ENCODE measurements around the gene NPM3.

The NPM3 gene

DNA sequence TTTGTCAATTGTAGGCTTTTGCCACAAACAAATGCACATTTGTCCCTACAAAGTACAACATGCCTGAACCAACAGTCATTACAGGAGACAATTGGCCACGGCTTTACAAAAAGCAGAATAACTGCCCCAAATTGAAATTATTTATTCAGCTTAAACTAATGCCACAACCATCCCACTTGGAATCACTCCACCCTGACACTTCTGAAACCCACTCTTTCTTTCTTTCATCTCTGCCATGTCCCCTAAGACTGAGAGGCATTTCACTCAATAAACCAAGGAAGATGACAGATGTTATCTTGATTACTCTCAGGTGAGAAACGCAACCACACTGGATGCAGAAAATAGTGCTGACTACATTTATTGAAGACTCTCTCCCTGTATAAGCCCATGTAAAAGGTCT, 2.6 kb upstream of the NPM3 start:
- no peaks in the 10 kb centered on the region; the same call in 1 of the 2 replicates for H4K20me1 ChIP-seq (ENCODE audit: low read depth, low read length)
- H3K9me3 ChIP-seq (ENCODE audit: insufficient read depth, low read length), result no peaks in the 10 kb centered on the region
- H2AFZ ChIP-seq (ENCODE audit: low read depth, low read length, severe bottlenecking), result no peak overlapping the region
- H3K27ac ChIP-seq (ENCODE audit: low read depth, low read length), result no peak overlapping the region
- no peaks in the 10 kb centered on the region for H3K27me3 ChIP-seq (ENCODE audit: low read length)
- no peak overlapping the region for H3K4me2 ChIP-seq (ENCODE audit: low read depth, low read length, poor library complexity, severe bottlenecking)
- H3F3A ChIP-seq (ENCODE audit: insufficient read depth), result peaks cover 31% of the 10 kb centered on the region
- peaks cover 2% of the 10 kb centered on the region; the same call in 1 of the 2 replicates for H3K36me3 ChIP-seq (ENCODE audit: low read length)
- no peaks in the 10 kb centered on the region for H3K9me2 ChIP-seq (replicated peaks; ENCODE audit: insufficient read depth, low read length)
- TF ChIP-seq EZH2phosphoT487 (conservative IDR thresholded peaks at IDR 0.05; ENCODE audit: low read length), result no peak
- TF ChIP-seq CTCF (IDR thresholded peaks at IDR 0.05; ENCODE audit: insufficient read depth, low read length, poor library complexity, severe bottlenecking), result no peak
- no peak overlapping the region for H3K9ac ChIP-seq (ENCODE audit: low read length)
- no peak overlapping the region for H3K4me3 ChIP-seq (ENCODE audit: insufficient read depth, low read length, poor library complexity, severe bottlenecking)
- H3K79me2 ChIP-seq (ENCODE audit: insufficient read depth, low read length), result no peaks in the 10 kb centered on the region; the same call in 1 of the 2 replicates

DNA sequence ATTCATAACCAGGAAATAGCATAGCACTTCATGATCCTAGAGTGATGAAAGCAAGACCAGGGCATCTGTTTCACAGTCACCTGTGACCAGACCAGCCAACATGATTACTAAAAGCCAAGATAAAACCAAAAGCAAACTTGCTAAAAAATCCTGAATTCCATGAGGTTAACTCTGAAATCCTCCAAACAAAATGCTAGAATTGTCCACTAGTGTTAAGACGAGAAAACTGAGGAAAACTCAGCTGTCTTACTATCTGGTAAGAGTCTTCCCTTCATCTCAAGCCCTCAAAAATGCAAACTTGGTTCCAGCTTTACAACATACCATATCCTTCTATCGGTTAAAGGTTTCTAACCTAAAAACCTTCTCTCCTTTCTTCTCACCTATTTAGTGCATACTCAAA, 1.3 kb upstream of the NPM3 start:
- peaks cover 31% of the 10 kb centered on the region for H3F3A ChIP-seq (ENCODE audit: insufficient read depth)
- TF ChIP-seq CTCF (IDR thresholded peaks at IDR 0.05; ENCODE audit: insufficient read depth, low read length, poor library complexity, severe bottlenecking), result no peak
- peak overlapping the region; percentile 47; the same call in 1 of the 2 replicates for H3K27ac ChIP-seq (ENCODE audit: low read depth, low read length)
- H3K9me3 ChIP-seq (ENCODE audit: insufficient read depth, low read length), result no peaks in the 10 kb centered on the region
- no peak overlapping the region for H3K4me2 ChIP-seq (ENCODE audit: low read depth, low read length, poor library complexity, severe bottlenecking)
- H3K9me2 ChIP-seq (replicated peaks; ENCODE audit: insufficient read depth, low read length), result no peaks in the 10 kb centered on the region
- no peaks in the 10 kb centered on the region; the same call in 1 of the 2 replicates for H4K20me1 ChIP-seq (ENCODE audit: low read depth, low read length)
- H2AFZ ChIP-seq (ENCODE audit: low read depth, low read length, severe bottlenecking), result no peak overlapping the region
- no peaks in the 10 kb centered on the region; the same call in 1 of the 2 replicates for H3K79me2 ChIP-seq (ENCODE audit: insufficient read depth, low read length)
- H3K36me3 ChIP-seq (ENCODE audit: low read length), result no peaks in the 10 kb centered on the region; the same call in 1 of the 2 replicates
- H3K4me3 ChIP-seq (ENCODE audit: insufficient read depth, low read length, poor library complexity, severe bottlenecking), result no peak overlapping the region
- no peak overlapping the region for H3K9ac ChIP-seq (ENCODE audit: low read length)
- H3K27me3 ChIP-seq (ENCODE audit: low read length), result no peaks in the 10 kb centered on the region

GRCh38 chr10:101783736-101784118, 481 bp upstream of the NPM3 start:
- Histone ChIP-seq H3F3A (ENCODE audit: insufficient read depth) (peaks cover 31% of the 10 kb centered on the region), H4K20me1 (ENCODE audit: low read depth, low read length) (no peaks in the 10 kb centered on the region; the same call in 1 of the 2 replicates), H3K4me2 (ENCODE audit: low read depth, low read length, poor library complexity, severe bottlenecking) (peak overlapping the region; percentile 79), H3K79me2 (ENCODE audit: insufficient read depth, low read length) (no peaks in the 10 kb centered on the region; the same call in 1 of the 2 replicates), H2AFZ (ENCODE audit: low read depth, low read length, severe bottlenecking) (peak overlapping the region; percentile 70), H3K9ac (ENCODE audit: low read length) (peak overlapping the region; percentile 85), H3K36me3 (ENCODE audit: low read length) (no peaks in the 10 kb centered on the region; the same call in 1 of the 2 replicates), H3K27ac (ENCODE audit: low read depth, low read length) (peak overlapping the region; percentile 47), H3K9me2 (replicated peaks; ENCODE audit: insufficient read depth, low read length) (no peaks in the 10 kb centered on the region), H3K9me3 (ENCODE audit: insufficient read depth, low read length) (no peaks in the 10 kb centered on the region), H3K4me3 (ENCODE audit: insufficient read depth, low read length, poor library complexity, severe bottlenecking) (peak overlapping the region; percentile 88), H3K27me3 (ENCODE audit: low read length) (no peaks in the 10 kb centered on the region)
- TF ChIP-seq EZH2phosphoT487 (conservative IDR thresholded peaks at IDR 0.05; ENCODE audit: low read length) (no peak), CTCF (IDR thresholded peaks at IDR 0.05; ENCODE audit: insufficient read depth, low read length, poor library complexity, severe bottlenecking) (no peak)
